MCF 10A (cell line): ENCODE data around the gene LY6G6C. TPM values are rescaled to one million over a fixed set of nuclear protein-coding genes. Genes with fewer than 3 reads are reported as not detected.

Experiments
- BruUV-seq: library from RNA; stranded (reverse); fragments of 400-500 nt; replicated peaks from 2 replicates; lab custom pipeline; 2021; lab: Mats Ljungman, UMichigan
- CTCF ChIA-PET: fragments of 300-600 bp; sonication (Branson Sonifier 250); formaldehyde crosslinking; extraction: SDS; loops from one replicate; lab custom pipeline; 2021; ENCODE audit warnings: antibody characterized with exemption, inconsistent platforms; lab: Yijun Ruan, JAX
- POLR2A ChIA-PET: fragments of 300-600, 350-650 bp; sonication (Branson Sonifier 250); formaldehyde crosslinking; extraction: SDS; loops from one replicate; lab custom pipeline; 2020; ENCODE audit warnings: antibody characterized with exemption, inconsistent platforms; lab: Yijun Ruan, JAX
- DNase-seq: peaks from one replicate; pipeline ENCODE4 v3.0.0-alpha.2; 2018; ENCODE audit not compliant: unreplicated experiment
- H3K27ac Mint-ChIP-seq: one replicate; pipeline ENCODE4 v1.8.0; 2022; ENCODE audit warnings: mild to moderate bottlenecking, low read depth, mixed read lengths; ENCODE audit not compliant: unreplicated experiment
- H3K27me3 Mint-ChIP-seq: one replicate; pipeline ENCODE4 v1.8.0; 2022; ENCODE audit warnings: mixed read lengths; ENCODE audit not compliant: insufficient read depth, unreplicated experiment
- H3K36me3 Mint-ChIP-seq: one replicate; pipeline ENCODE4 v1.8.0; 2022; ENCODE audit warnings: mild to moderate bottlenecking, moderate library complexity, mixed read lengths; ENCODE audit not compliant: insufficient read depth, unreplicated experiment
- H3K4me1 Mint-ChIP-seq: one replicate; pipeline ENCODE4 v1.8.0; 2022; ENCODE audit warnings: mixed read lengths; ENCODE audit not compliant: insufficient read depth, unreplicated experiment
- H3K4me3 Mint-ChIP-seq: one replicate; pipeline ENCODE4 v1.8.0; 2022; ENCODE audit warnings: mild to moderate bottlenecking, moderate library complexity, mixed read lengths; ENCODE audit not compliant: unreplicated experiment
- H3K9me3 Mint-ChIP-seq: one replicate; pipeline ENCODE4 v1.8.0; 2022; ENCODE audit warnings: mixed read lengths; ENCODE audit not compliant: unreplicated experiment
- CTCF ChIP-seq: fragments of 200-600 bp; IDR thresholded peaks from one replicate; pipeline ENCODE4 v1.8.0; 2022; ENCODE audit warnings: antibody characterized with exemption, mild to moderate bottlenecking; ENCODE audit not compliant: unreplicated experiment
- intact Hi-C: fragments of 100-400 bp; cut with micrococcal nuclease; formaldehyde crosslinking; loops from 2 replicates; pipeline ENCODE4 v1.14.1; 2022
- total RNA-seq: library from RNA; stranded (reverse); gene quantifications from 2 replicates; pipeline ENCODE4 v1.2.3, GENCODE V29; 2022

The LY6G6C gene
- total RNA-seq, 1 experiment from 2014 or later, result not detected

GRCh38 chr6:31723980-31724691 lies 2.6 kb upstream of the LY6G6C start:
- Mint-ChIP-seq H3K36me3 (no peaks in the 10 kb centered on the region), H3K4me3 (no peak overlapping the region), H3K27me3 (no peaks in the 10 kb centered on the region), H3K4me1 (peaks cover 7% of the 10 kb centered on the region), H3K9me3 (no peaks in the 10 kb centered on the region), H3K27ac (no peak overlapping the region)
- intact Hi-C loops, result no loop called here
- CTCF ChIA-PET, result interaction anchor here (0.6 to 1.2 kb wide), 4 partner anchors 47 to 413 kb away, joined by 3 read pairs; no protein-coding TSS in a partner anchor
- POLR2A ChIA-PET, result interaction anchor here (2.1 kb wide), 1 partner anchor 13 kb away, joined by 7 read pairs; the partner anchor contains the start of gene CLIC1
- no peak for DNase-seq
- BruUV-seq, result no TSS peak
- no peak for TF ChIP-seq CTCF

GRCh38 chr6:31723245-31723979 lies 1.9 kb upstream of the LY6G6C start, which contains the start of gene MPIG6B:
Gene MPIG6B (plus strand): TSS chr6:31723373. CDS start chr6:31723384, 11 bp downstream.
- Mint-ChIP-seq H3K4me1 (peaks cover 5% of the 10 kb centered on the region), H3K9me3 (no peaks in the 10 kb centered on the region), H3K36me3 (no peaks in the 10 kb centered on the region), H3K27ac (no peak within 1 kb of the TSS), H3K4me3 (no peak within 1 kb of the TSS), H3K27me3 (no peaks in the 10 kb centered on the region)
- intact Hi-C loops, result no loop called here
- ChIA-PET CTCF (interaction anchor here (0.6 to 1.1 kb wide), 3 partner anchors 46 to 414 kb away, joined by 3 read pairs; no protein-coding TSS in a partner anchor), POLR2A (interaction anchor here (1.3 kb wide), 1 partner anchor 104 kb away, joined by 5 read pairs; the partner anchor contains the start of gene HSPA1B)
- DNase-seq, result no peak
- no TSS peak for BruUV-seq
- TF ChIP-seq CTCF, result no peak

- CTCF ChIA-PET, result interaction anchor here (0.7 kb wide), 2 partner anchors 10 to 316 kb away, joined by 3 to 4 read pairs; partner anchors contain the start of gene CYP21A2
- no peaks in the 10 kb centered on the region for H3K36me3 Mint-ChIP-seq
- no peaks in the 10 kb centered on the region for H3K27me3 Mint-ChIP-seq
- intact Hi-C loops, result no loop called here
- no peak for TF ChIP-seq CTCF
- no peak overlapping the region for H3K4me3 Mint-ChIP-seq
- H3K9me3 Mint-ChIP-seq, result no peaks in the 10 kb centered on the region
- DNase-seq, result no peak
- H3K27ac Mint-ChIP-seq, result no peak overlapping the region
- peaks cover 11% of the 10 kb centered on the region for H3K4me1 Mint-ChIP-seq
- POLR2A ChIA-PET, result interaction anchor here (0.6 to 1.6 kb wide), 4 partner anchors 14 to 105 kb away, joined by 3 to 5 read pairs (median 4); partner anchors contain the start of genes ABHD16A, CLIC1 and HSPA1B
- BruUV-seq, result no TSS peak
These were observed 627 bp upstream of the LY6G6C start for GRCh38 chr6:31722173-31722572.
